ENCODE results near the gene DAB2IP.

Gene DAB2IP

DNA sequence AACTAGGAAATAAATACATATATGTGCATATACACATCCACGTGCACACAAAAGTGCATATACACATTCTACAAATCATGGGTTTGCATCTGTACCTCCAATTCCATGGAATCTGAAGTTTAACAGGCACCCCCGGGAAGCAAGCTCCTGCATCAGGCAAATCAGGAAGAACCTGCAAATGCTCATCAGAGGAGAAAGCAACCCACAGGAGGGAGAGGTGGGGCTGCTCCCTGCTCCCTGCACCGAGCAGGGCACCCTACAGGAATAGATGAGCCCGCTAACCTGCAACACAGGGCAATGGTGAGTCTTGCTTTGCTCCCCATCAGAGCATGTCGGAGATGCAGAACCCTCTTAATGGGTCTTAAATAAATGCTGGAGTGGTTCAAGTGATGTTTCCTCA, 151.3 kb downstream of the DAB2IP start:
- TF ChIP-seq CTCF (conservative IDR thresholded peaks at IDR 0.05) (no peak), ZFX (IDR thresholded peaks at IDR 0.05) (no peak)

DNA sequence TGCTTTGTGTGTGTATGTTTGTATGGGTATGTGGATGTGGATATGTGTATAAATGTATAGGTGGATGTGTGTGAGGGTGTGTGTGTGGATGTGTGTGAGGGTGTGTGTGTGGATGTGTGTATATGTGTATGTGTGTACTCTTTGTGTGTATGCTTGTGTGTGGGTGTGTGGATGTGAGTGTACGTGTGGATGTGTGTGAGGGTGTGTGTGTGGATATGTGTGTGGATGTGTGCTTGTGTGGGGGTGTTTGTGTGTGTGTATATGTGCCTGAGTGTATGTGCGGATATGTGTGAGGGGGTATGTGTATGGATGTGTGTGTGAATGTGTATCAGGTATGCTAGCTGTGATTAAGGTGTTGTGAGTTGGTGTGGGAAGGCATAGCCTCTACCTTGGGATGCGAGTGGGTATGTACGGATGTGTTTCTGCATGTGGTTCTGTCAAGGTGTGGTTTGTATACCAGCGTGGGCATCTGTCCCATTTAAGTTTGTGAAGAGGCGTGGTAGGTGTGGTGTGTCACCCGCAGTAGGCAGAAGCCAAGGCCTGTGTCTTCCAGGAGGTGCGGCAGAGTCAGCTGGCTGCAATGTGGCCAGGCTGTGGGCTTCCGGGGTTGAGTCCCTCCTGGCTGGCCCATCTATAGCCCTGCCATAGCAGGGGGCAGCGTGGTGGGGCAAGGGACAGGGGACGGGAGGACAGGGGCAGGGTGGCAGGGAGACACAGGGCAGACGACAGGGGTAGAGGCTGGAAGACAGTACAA, 155.8 kb downstream of the DAB2IP start:
- no peak overlapping the region for H3K27ac ChIP-seq

More for the DNA sequence above, 151.3 kb downstream of the DAB2IP start:
- no peak overlapping the region for H3K27ac ChIP-seq

DNA sequence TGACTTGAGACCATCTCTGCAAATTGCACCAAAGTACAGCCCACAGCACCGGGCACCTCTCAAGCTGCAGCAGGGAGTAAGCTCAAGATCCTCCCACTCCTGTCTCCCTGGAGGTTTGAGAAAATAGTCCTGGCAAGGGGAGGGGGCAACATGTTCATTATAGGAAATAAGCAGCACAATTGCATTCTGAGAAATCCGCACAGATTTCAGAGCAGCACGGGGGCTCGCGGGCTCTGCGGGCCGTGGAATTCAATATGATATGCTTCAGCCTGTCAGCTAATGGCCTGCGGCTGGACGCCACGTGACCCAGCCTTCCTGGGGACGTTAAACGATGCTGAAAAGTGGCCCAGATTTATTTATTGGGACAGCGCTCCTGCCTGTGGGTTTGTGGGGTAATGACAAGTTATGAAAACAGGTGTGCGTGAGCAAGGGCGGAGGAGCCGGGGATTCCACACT, 156.4 kb downstream of the DAB2IP start:
- TF ChIP-seq CTCF (conservative IDR thresholded peaks at IDR 0.05) (no peak), ZFX (IDR thresholded peaks at IDR 0.05) (no peak)

More for the DNA sequence above, 155.8 kb downstream of the DAB2IP start:
- no peak for TF ChIP-seq ZFX (IDR thresholded peaks at IDR 0.05)
- no peak for TF ChIP-seq CTCF (conservative IDR thresholded peaks at IDR 0.05)

DNA sequence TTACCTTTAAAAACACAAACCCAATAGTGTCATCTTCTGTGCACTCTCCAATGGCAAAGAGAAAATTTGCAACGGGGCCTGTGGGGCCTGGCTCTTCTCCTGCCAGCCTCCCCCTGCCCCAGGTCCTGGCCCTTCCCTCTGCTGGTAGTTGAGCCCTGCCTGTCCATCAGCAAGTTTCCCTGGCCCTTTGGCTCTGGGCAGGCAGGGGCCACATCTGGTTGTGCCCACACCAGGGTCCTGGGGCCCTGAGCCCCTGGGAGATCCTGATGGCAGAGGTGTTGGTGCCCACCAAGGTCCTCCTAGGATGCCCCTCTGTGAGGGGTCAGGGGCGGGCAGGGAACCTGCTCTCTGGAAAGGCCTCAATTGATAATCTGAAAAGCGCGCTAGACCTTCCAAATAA, 157.3 kb downstream of the DAB2IP start:
- H3K27ac ChIP-seq = no peak overlapping the region
- TF ChIP-seq CTCF (conservative IDR thresholded peaks at IDR 0.05) (no peak), ZFX (IDR thresholded peaks at IDR 0.05) (no peak)

More for the DNA sequence above, 156.4 kb downstream of the DAB2IP start:
- H3K27ac ChIP-seq = no peak overlapping the region

- no peak overlapping the region for H3K27ac ChIP-seq
- TF ChIP-seq ZFX (IDR thresholded peaks at IDR 0.05) (no peak), CTCF (conservative IDR thresholded peaks at IDR 0.05) (no peak)
Measured at GRCh38 chr9:121809356-121810050, 158.1 kb downstream of the DAB2IP start.

DNA sequence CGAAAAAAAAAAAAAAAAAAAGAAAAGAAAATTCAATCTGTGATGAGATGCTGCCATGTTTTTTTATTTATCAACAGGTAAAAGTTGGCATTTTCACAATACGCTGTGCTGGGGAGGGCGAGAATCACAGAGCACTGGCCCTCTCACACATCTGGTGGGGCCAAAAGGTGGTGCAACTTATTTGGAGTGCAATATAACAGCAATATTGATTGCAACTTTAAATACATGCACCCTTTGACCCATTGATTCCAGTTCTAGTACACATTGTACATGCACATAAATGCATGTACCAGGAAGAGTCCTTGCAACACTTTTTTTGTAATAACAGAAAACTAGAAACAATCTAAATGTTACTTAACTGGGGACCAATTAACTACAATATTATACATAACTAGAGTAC, 159.1 kb downstream of the DAB2IP start:
- TF ChIP-seq ZFX (IDR thresholded peaks at IDR 0.05) = no peak
- no peak for TF ChIP-seq CTCF (conservative IDR thresholded peaks at IDR 0.05)
- no peak overlapping the region for H3K27ac ChIP-seq

DNA sequence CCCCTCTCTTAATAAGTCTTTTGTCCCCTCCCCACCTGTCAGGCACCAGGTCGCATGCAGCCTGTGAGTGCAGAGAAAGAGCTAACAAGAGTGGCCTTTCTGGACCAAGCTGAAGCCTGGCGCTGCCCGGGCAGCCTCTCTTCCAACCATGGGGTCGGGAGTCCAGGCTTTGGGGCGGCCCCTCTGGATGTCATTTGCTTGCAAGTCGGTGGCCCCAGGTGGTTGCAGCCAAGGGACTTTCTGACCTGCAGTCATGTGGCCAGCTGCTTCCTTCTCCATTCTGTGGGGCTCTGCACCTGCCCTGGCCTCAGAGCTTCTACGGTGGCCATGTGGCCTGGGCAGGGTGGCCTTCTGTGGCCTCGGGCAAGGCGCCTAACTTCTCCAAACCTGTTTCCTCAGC, 159.7 kb downstream of the DAB2IP start:
- H3K27ac ChIP-seq = no peak overlapping the region
- TF ChIP-seq ZFX (IDR thresholded peaks at IDR 0.05) (no peak), CTCF (conservative IDR thresholded peaks at IDR 0.05) (no peak)
